Measurements from ENCODE around the gene SRD5A1. TPM values are rescaled to one million over a fixed set of nuclear protein-coding genes. Genes with fewer than 3 reads are reported as not detected.

The SRD5A1 gene
- total and polyA plus RNA-seq, 8 donors = 10.0 to 14.5 (median 12.5) TPM

DNA sequence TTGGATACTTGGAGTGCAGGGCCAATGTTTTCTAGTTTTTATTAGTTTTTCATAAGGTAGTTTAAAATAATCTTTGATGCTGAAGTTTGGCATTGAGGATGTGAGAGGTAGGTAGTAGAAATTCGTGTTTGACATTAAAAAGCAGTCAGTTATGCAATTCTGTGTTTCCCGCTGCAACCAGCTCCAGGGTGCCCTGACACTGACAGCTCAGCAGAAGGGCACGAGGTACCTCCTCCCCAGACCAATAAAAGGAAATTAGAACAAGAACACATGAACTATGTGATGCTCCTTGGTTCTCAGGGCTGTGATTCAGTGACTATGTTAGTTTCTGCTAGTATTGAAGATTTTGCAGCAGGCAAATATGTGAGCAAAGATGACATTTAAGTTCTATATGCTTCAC is 40.6 kb upstream of the SRD5A1 start:
- TF ChIP-seq, protein P1, sequence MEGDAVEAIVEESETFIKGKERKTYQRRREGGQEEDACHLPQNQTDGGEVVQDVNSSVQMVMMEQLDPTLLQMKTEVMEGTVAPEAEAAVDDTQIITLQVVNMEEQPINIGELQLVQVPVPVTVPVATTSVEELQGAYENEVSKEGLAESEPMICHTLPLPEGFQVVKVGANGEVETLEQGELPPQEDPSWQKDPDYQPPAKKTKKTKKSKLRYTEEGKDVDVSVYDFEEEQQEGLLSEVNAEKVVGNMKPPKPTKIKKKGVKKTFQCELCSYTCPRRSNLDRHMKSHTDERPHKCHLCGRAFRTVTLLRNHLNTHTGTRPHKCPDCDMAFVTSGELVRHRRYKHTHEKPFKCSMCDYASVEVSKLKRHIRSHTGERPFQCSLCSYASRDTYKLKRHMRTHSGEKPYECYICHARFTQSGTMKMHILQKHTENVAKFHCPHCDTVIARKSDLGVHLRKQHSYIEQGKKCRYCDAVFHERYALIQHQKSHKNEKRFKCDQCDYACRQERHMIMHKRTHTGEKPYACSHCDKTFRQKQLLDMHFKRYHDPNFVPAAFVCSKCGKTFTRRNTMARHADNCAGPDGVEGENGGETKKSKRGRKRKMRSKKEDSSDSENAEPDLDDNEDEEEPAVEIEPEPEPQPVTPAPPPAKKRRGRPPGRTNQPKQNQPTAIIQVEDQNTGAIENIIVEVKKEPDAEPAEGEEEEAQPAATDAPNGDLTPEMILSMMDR (IDR thresholded peaks at IDR 0.05) = no peak
- Histone ChIP-seq H3K9me3 (no peaks in the 10 kb centered on the region), H3K4me3 (no peak overlapping the region), H3K36me3 (peaks cover 0 to 17% of the 10 kb centered on the region in 2 donors), H3K27ac (no peak overlapping the region), H3K27me3 (no peaks in the 10 kb centered on the region), H3K4me1 (no peaks in the 10 kb centered on the region)
- intact Hi-C loops (cut with DNase I) = no loop called here
- ATAC-seq (no peak), DNase-seq (no peak)

DNA sequence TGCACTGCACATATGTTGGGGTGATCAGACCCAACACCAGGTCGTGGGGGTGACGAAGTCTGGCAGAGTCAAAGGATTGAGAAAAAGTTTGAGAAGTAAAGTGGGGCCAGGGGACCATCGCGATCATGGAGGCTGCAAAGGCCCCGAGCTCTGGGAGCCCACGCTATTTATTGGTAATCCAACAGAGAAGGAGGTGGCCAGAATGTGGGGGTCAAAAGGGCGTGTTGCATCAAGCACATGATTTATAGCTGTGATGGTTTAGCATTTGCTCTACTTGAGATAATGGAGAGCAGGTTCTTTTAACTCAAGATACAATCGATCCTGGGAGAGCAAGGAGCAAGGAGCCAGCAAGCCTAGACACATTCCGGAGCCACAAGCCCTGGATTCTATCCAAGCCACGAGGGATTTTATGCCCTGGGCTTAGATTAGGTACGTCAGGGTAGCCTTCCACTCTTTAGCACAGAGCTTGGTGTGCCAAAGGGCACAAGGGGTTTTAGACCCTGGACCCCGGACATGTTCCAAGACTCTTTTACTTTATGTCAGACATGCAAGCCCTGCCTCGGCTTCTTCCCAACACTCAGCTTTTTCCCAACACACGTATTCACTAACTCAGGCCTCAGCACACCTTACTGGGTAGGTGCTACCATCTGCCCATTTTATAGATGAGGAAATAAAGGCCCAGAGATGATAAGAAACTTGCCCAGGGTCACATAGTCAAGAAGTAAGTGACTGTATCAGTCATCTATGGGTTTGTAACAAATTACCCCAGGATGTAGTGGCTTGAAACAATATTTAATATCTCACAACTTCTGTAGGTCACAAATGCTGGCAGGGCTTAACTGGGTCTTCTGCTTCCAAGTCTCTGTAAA is 39.9 kb upstream of the SRD5A1 start:
- Histone ChIP-seq H3K4me1 (no peaks in the 10 kb centered on the region), H3K9me3 (no peaks in the 10 kb centered on the region), H3K27ac (no peak overlapping the region), H3K4me3 (no peak overlapping the region), H3K36me3 (peaks cover 0 to 24% of the 10 kb centered on the region in 2 donors), H3K27me3 (no peaks in the 10 kb centered on the region)
- DNase-seq = no peak
- TF ChIP-seq, protein P1 (IDR thresholded peaks at IDR 0.05) = no peak
- ATAC-seq = no peak
- intact Hi-C loops (cut with DNase I) = no loop called here

DNA sequence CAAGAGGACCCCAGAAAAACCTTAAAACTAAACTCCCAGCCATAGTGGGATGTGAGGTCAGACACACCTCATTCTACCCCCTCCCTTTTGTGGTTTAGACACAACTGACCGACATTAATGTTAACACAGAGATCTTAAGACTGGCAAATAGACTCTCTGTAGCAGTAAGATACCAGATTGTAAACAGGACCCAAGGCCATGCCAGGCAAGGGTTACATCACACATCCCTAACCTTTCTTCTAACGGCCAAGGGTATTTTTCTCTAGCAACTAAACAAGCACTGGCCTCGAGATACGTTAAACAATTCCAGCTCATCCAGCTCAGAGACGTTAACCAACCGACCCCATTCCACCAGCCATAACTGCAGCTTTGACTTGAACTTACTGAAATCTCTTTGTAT is 39.2 kb upstream of the SRD5A1 start:
- Histone ChIP-seq H3K27me3 (no peaks in the 10 kb centered on the region), H3K27ac (no peak overlapping the region), H3K4me3 (no peak overlapping the region), H3K9me3 (no peaks in the 10 kb centered on the region), H3K4me1 (no peaks in the 10 kb centered on the region), H3K36me3 (peaks cover 0 to 31% of the 10 kb centered on the region in 2 donors)
- no peak for ATAC-seq
- TF ChIP-seq, protein P1 (IDR thresholded peaks at IDR 0.05) = no peak
- no peak for DNase-seq
- intact Hi-C loops (cut with DNase I) = no loop called here

DNA sequence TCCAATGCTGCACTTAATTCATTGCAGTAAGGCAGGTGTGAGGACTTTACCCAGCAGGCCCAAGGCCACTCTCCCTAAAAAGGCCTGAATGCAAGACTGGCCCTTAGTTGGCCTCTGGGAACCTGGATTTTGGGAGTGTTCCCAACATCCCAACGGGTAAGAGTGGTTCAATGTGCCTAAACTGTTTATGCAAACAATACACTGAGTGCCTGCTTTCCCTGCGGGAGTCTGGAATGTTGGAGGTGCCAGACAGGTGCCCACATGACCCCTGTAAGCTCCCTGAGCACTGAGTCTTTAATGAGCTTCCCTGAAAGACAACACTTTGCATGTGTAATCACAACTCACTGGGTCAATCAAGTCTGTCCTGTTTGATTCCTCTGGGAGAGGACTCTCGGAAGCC is 37.8 kb upstream of the SRD5A1 start:
- Histone ChIP-seq H3K4me1 (no peaks in the 10 kb centered on the region), H3K36me3 (peaks cover 0 to 45% of the 10 kb centered on the region in 2 donors), H3K9me3 (no peaks in the 10 kb centered on the region), H3K27ac (no peak overlapping the region), H3K4me3 (no peak overlapping the region), H3K27me3 (no peaks in the 10 kb centered on the region)
- intact Hi-C loops (cut with DNase I) = no loop called here
- DNase-seq (no peak), ATAC-seq (no peak)
- TF ChIP-seq, protein P1 (IDR thresholded peaks at IDR 0.05) = no peak

DNA sequence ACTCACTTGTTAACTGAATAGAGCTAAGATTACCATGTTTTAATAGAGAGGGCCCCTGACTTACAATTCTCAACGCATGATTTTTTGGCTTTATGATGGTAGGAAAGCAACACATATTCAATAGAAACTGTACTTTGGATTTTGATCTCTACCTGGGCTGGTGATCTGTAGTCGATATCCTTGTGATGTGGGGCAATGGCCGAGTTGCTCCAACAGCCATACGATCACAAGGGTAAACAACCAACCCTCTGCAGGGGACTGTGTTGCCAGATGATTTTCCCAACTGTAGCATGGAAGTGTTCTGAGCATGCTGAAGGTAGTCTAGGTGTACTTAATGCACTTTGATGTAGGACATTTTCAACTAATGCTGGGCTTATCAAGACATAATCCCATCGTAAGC is 36.9 kb upstream of the SRD5A1 start:
- no peak overlapping the region for H3K4me3 ChIP-seq
- intact Hi-C loops (cut with DNase I) = no loop called here
- no peaks in the 10 kb centered on the region for H3K4me1 ChIP-seq
- DNase-seq (no peak), ATAC-seq (no peak)
- H3K9me3 ChIP-seq = no peaks in the 10 kb centered on the region
- H3K27ac ChIP-seq = no peak overlapping the region
- peaks cover 0 to 55% of the 10 kb centered on the region in 2 donors for H3K36me3 ChIP-seq
- TF ChIP-seq, protein P1 (IDR thresholded peaks at IDR 0.05) = no peak
- H3K27me3 ChIP-seq = no peaks in the 10 kb centered on the region
